HAP-1 (cell line): ENCODE results near the gene SNX21.
A peak's percentile ranks its signal among the peaks of the same experiment; 100 is the strongest.
"Not testable (repeated sequence)": the region's sequence is repeated elsewhere in the genome, so short reads cannot be mapped to it uniquely, and the experiment has no call there.

Experiments
- DNase-seq, 2 experiments: peaks; one replicate each; pipeline ENCODE4 v3.0.0-alpha.2; 2016 to 2020; ENCODE audit warnings: low spot score in 2 of 2
- H3K27me3 ChIP-seq: fragments of 250-450 bp; sonication (Bioruptor Pico); 2 replicates; pipeline ENCODE4 v1.5.1; 2020; ENCODE audit warnings: low read depth, mild to moderate bottlenecking, moderate library complexity
- H3K36me3 ChIP-seq: fragments of 250-450 bp; sonication (Bioruptor Pico); replicated peaks from 2 replicates; pipeline ENCODE4 v1.5.1; 2020; ENCODE audit warnings: mild to moderate bottlenecking
- H3K4me1 ChIP-seq: fragments of 250-450 bp; sonication (Bioruptor Pico); 2 replicates; pipeline ENCODE4 v1.5.1; 2020; ENCODE audit warnings: mild to moderate bottlenecking
- H3K4me3 ChIP-seq: fragments of 250-450 bp; sonication (Bioruptor Pico); 2 replicates; pipeline ENCODE4 v1.5.1; 2020; ENCODE audit warnings: mild to moderate bottlenecking, moderate library complexity
- H3K9me3 ChIP-seq: fragments of 250-450 bp; sonication (Bioruptor Pico); 2 replicates; pipeline ENCODE4 v1.5.1; 2020; ENCODE audit warnings: mild to moderate bottlenecking, moderate library complexity
- in situ Hi-C: fragments of 300-500 bp; cut with MboI; formaldehyde crosslinking; loops from 3 replicates; pipeline ENCODE4 v1.14.3; 2020; ENCODE audit warnings: low sequenced_read_pairs, inconsistent platforms, mixed read lengths

Gene SNX21

DNA sequence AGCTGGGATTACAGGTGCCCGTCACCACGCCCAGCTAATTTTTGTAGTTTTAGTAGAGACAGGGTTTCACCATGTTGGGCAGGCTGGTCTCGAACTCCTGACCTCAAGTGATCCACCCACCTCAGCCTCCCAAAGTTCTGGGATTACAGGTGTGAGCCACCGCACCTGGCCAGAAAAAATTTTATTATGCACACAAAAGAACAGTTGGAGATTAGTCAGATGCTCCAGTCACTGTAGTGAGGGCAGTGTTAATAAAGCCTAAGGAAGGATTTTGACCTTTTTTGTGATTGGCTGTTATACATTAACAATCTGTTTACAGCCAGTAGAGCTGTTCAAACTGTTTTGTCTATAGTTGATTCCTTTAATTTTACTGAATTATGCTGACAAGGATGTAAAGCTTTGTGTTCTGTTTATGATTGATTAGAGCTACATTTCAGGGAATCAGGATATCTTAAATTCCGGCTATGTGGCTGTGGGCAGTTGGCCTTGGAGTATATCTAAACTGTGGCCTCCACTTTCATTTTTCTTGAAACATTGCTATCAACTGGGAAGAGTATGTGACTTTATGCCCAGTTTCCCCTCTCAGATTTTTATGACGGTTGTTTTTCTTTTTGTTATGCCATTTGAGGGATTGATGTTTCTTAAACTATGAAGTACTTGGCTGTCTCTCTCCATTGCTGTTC lies 33.7 kb downstream of the SNX21 start:
- in situ Hi-C loops: no loop called here
- no peaks in the 10 kb centered on the region for H3K27me3 ChIP-seq
- DNase-seq: no peak

GRCh38 chr20:45867819-45868176 lies 34.2 kb downstream of the SNX21 start:
- Histone ChIP-seq H3K4me3 (no peak overlapping the region), H3K36me3 (no peaks in the 10 kb centered on the region), H3K4me1 (peaks cover 12% of the 10 kb centered on the region), H3K27me3 (no peaks in the 10 kb centered on the region), H3K9me3 (no peaks in the 10 kb centered on the region)
- DNase-seq: no peak
- in situ Hi-C loops: no loop called here

More for the DNA sequence above, 33.7 kb downstream of the SNX21 start:
- no peaks in the 10 kb centered on the region for H3K9me3 ChIP-seq
- H3K4me1 ChIP-seq: peaks cover 12% of the 10 kb centered on the region
- H3K4me3 ChIP-seq: no peak overlapping the region
- H3K36me3 ChIP-seq: no peaks in the 10 kb centered on the region

- DNase-seq: no peak
- in situ Hi-C loops: no loop called here
Observed at GRCh38 chr20:45872626-45873025, 39.0 kb downstream of the SNX21 start.

GRCh38 chr20:45873409-45874103 lies 40.0 kb downstream of the SNX21 start:
- H3K4me3 ChIP-seq: no peak overlapping the region
- no peaks in the 10 kb centered on the region for H3K9me3 ChIP-seq
- no peak for DNase-seq

More at GRCh38 chr20:45872626-45873025, 39.0 kb downstream of the SNX21 start:
- no peak overlapping the region for H3K4me3 ChIP-seq
- H3K4me1 ChIP-seq: no peaks in the 10 kb centered on the region
- H3K9me3 ChIP-seq: no peaks in the 10 kb centered on the region
- H3K36me3 ChIP-seq: peaks cover 2% of the 10 kb centered on the region; the same call in 1 of the 2 replicates
- H3K27me3 ChIP-seq: no peaks in the 10 kb centered on the region

GRCh38 chr20:45874104-45874481 lies 40.5 kb downstream of the SNX21 start:
- in situ Hi-C loops, H3K27me3 ChIP-seq, H3K4me1 ChIP-seq, DNase-seq, H3K4me3 ChIP-seq, H3K9me3 ChIP-seq, H3K36me3 ChIP-seq: not testable (repeated sequence)

More at GRCh38 chr20:45873409-45874103, 40.0 kb downstream of the SNX21 start:
- Histone ChIP-seq H3K36me3 (peaks cover 2% of the 10 kb centered on the region; the same call in 1 of the 2 replicates), H3K27me3 (no peaks in the 10 kb centered on the region), H3K4me1 (no peaks in the 10 kb centered on the region)
- in situ Hi-C loops: no loop called here

DNA sequence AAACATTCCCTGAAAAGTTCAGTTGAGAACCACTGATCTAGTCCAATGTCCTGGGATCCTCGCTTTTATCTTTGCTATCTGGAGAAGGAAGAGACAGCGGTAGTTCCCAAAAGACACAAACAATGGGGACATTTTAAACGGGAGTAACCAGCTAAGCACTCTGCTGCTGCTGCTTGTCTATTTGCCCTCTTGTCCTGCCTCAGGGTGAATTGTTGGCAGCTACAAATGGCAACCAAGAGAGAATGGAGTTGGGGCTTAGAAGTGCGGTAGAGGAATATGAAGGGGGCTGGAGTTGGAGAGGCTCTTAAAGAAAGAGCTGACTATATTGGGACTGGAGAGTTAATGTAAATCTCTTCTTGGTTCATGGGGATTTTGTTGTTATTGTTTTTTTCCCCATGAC lies 41.0 kb downstream of the SNX21 start:
- Histone ChIP-seq H3K4me3 (no peak overlapping the region), H3K4me1 (no peaks in the 10 kb centered on the region), H3K27me3 (no peaks in the 10 kb centered on the region), H3K36me3 (peaks cover 2% of the 10 kb centered on the region; the same call in 1 of the 2 replicates), H3K9me3 (no peaks in the 10 kb centered on the region)
- in situ Hi-C loops: no loop called here
- DNase-seq: no peak

GRCh38 chr20:45878076-45878761 lies 44.6 kb downstream of the SNX21 start:
- H3K4me1 ChIP-seq: no peaks in the 10 kb centered on the region
- H3K36me3 ChIP-seq: peaks cover 14% of the 10 kb centered on the region
- DNase-seq: no peak
- in situ Hi-C loops: no loop called here
- no peaks in the 10 kb centered on the region for H3K9me3 ChIP-seq
- H3K27me3 ChIP-seq: no peaks in the 10 kb centered on the region
- H3K4me3 ChIP-seq: no peak overlapping the region

DNA sequence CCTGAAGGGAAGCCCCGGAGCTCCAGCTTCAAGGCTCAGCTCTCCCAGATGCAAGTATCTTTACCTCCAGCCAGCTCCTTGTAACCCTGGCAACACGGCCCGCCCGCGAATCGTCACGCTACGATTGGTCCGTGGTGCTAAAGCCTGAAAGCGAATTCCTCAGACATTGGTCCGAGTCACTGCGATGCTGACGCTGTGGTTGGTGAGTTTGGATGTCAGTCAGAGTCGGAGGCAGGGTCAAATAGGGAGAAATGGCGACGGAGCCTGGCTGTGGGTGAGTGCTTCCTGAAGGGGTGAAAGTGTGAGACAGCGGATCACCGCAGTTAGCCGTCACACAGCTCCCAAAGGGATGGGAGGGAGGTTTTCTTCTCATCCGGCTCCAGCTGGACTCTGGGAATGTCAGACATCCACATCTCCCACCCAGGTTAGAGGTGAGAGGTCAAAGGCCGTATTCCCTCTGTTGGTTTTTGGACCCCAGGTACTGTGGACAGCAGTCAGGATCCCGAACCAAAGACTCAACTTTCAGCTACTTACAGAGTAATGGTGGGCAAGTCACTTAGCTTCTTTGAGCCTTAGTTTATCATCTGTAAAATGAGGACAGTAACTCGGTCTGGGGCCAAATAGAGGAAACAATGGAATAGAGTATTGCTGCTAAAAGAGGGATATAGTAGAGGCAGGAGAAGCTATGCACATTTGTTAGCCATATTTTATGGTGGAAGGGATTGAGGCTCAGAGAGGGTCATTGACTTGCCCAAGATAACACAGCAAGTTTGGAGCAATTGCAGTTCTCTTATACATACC lies 47.6 kb downstream of the SNX21 start, which contains the start of gene ZSWIM1:
ZSWIM1 (plus strand) TSS at position 240 of the 801 bp plus-strand sequence. CDS start 1,366 bp downstream, outside the sequence.
- H3K9me3 ChIP-seq: no peaks in the 10 kb centered on the region
- peak; percentile 96 to 99 for DNase-seq
- H3K4me3 ChIP-seq: peak within 1 kb of the TSS; percentile 51
- in situ Hi-C loops: no loop called here
- peaks cover 22% of the 10 kb centered on the region for H3K36me3 ChIP-seq
- no peaks in the 10 kb centered on the region for H3K27me3 ChIP-seq
- no peaks in the 10 kb centered on the region for H3K4me1 ChIP-seq

DNA sequence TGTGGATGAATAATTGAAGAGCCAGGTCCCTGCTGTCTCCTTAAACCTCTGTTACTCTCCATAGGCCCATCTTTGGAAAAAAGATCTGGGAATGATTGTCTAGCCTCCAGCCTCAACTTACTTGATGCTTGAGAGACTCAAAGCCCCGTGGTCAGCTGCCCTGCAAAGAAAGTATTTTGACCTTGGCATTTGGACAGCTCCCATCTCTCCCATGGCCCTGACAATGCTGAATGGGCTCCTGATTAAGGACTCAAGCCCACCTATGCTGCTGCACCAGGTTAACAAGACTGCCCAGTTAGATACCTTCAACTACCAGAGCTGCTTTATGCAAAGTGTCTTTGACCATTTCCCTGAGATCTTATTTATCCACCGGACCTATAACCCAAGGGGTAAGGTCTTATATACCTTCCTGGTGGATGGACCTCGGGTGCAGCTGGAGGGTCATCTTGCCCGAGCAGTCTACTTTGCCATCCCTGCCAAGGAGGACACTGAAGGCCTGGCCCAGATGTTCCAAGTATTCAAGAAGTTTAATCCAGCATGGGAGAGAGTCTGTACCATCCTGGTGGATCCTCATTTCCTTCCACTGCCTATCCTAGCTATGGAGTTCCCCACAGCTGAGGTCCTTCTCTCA lies 49.0 kb downstream of the SNX21 start:
- in situ Hi-C loops: no loop called here
- H3K27me3 ChIP-seq: no peaks in the 10 kb centered on the region
- peaks cover 20% of the 10 kb centered on the region for H3K36me3 ChIP-seq
- H3K9me3 ChIP-seq: no peaks in the 10 kb centered on the region
- no peak for DNase-seq
- no peaks in the 10 kb centered on the region for H3K4me1 ChIP-seq
- no peak overlapping the region for H3K4me3 ChIP-seq

DNA sequence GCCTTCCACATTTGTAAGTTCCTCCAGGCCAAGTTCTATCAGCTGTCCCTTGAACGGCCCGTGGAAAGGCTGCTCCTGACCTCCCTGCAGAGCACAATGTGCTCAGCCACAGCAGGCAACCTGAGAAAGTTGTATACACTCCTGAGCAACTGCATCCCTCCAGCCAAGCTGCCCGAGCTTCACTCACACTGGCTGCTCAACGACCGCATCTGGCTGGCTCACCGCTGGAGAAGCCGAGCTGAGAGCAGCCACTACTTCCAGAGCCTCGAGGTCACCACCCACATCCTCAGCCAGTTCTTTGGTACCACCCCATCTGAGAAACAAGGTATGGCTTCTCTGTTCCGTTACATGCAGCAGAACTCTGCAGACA lies 49.5 kb downstream of the SNX21 start:
- in situ Hi-C loops: no loop called here
- Histone ChIP-seq H3K4me3 (no peak overlapping the region), H3K36me3 (peaks cover 20% of the 10 kb centered on the region)

GRCh38 chr20:45886590-45887345 lies 53.2 kb downstream of the SNX21 start:
- in situ Hi-C loops: no loop called here

More for the DNA sequence above, 49.5 kb downstream of the SNX21 start:
- Histone ChIP-seq H3K9me3 (no peaks in the 10 kb centered on the region), H3K4me1 (no peaks in the 10 kb centered on the region), H3K27me3 (no peaks in the 10 kb centered on the region)
- DNase-seq: no peak

GRCh38 chr20:45887346-45887715 lies 53.7 kb downstream of the SNX21 start, which contains the start of gene SPATA25:
SPATA25 (minus strand) TSS chr20:45887622; CDS start chr20:45887590, 32 bp downstream.
- no peaks in the 10 kb centered on the region for H3K9me3 ChIP-seq
- in situ Hi-C loops: no loop called here
- H3K4me3 ChIP-seq: no peak within 1 kb of the TSS
- no peak for DNase-seq
- no peaks in the 10 kb centered on the region for H3K27me3 ChIP-seq
- H3K4me1 ChIP-seq: peaks cover 15% of the 10 kb centered on the region
- peaks cover 17% of the 10 kb centered on the region for H3K36me3 ChIP-seq

More at GRCh38 chr20:45886590-45887345, 53.2 kb downstream of the SNX21 start:
- Histone ChIP-seq H3K36me3 (peaks cover 20% of the 10 kb centered on the region), H3K27me3 (no peaks in the 10 kb centered on the region), H3K4me1 (peaks cover 12% of the 10 kb centered on the region), H3K9me3 (no peaks in the 10 kb centered on the region), H3K4me3 (no peak overlapping the region)
- no peak for DNase-seq
